B cell (primary cell): Measurements from ENCODE around the gene DNHD1. TPM values are rescaled to one million over a fixed set of nuclear protein-coding genes. Genes with fewer than 3 reads are reported as not detected.

Experiments
- ATAC-seq: fragments of 200-7000 bp; cut with Tn5 transposase; one replicate; pipeline ENCODE4 v1.10.0; 2021; ENCODE audit warnings: low read depth, mild to moderate bottlenecking, moderate number of reproducible peaks, moderate library complexity
- CTCF ChIA-PET: fragments of 350-600 bp; sonication (Branson Sonifier 250); formaldehyde crosslinking; loops from one replicate; lab custom pipeline; 2021; ENCODE audit warnings: antibody characterized with exemption, inconsistent platforms; lab: Charles Lee
- POLR2A ChIA-PET: fragments of 350-600 bp; sonication (Branson Sonifier 250); formaldehyde crosslinking; loops from one replicate; lab custom pipeline; 2021; ENCODE audit warnings: antibody characterized with exemption; lab: Charles Lee
- DNase-seq: peaks from one replicate; pipeline ENCODE4 v3.0.0; 2013
- H2AFZ ChIP-seq: 2 replicates; pipeline ENCODE4 v1.6.1; 2012; ENCODE audit warnings: mild to moderate bottlenecking, low read depth, low read length; ENCODE audit not compliant: insufficient read depth, poor library complexity, severe bottlenecking
- H3K27ac ChIP-seq, 2 donors: 1 replicate in 1 of 2; 2 replicates in 1 of 2; pipeline ENCODE4 v1.5.1; 2012 to 2013; ENCODE audit warnings: low read length in 2 of 2, mild to moderate bottlenecking in 2 of 2, moderate library complexity in 1 of 2
- H3K27me3 ChIP-seq, 4 experiments: fragments of 200-600 bp in 1 of 4; sonication (generic) in 1 of 4; replicated peaks in 1 of 4; 1 replicate in 2 of 4; 2 replicates in 2 of 4; pipeline versions ENCODE4 v1.6.1 to v1.7.0; 2013 to 2016; ENCODE audit warnings: low read length in 3 of 4, mild to moderate bottlenecking in 2 of 4, mixed read lengths in 1 of 4, moderate library complexity in 1 of 4; ENCODE audit not compliant: insufficient read depth in 4 of 4, control insufficient read depth in 3 of 4; ENCODE audit errors: control extremely low read depth in 1 of 4
- H3K36me3 ChIP-seq, 2 experiments: replicated peaks in 1 of 2; 1 replicate in 1 of 2; 2 replicates in 1 of 2; pipeline versions ENCODE4 v1.6.1 to v1.7.1; 2013; ENCODE audit warnings: low read length in 1 of 2; ENCODE audit not compliant: insufficient read depth in 2 of 2, control insufficient read depth in 1 of 2; ENCODE audit errors: control extremely low read depth in 1 of 2, extremely low read depth in 1 of 2
- H3K4me1 ChIP-seq, 2 donors: fragments of 200-600 bp in 1 of 2; sonication (generic) in 1 of 2; 1 replicate in 1 of 2; 2 replicates in 1 of 2; pipeline versions ENCODE4 v1.5.1 to v1.6.1; 2013 to 2017; ENCODE audit warnings: low read length in 2 of 2; ENCODE audit not compliant: control insufficient read depth in 2 of 2, insufficient read depth in 2 of 2
- H3K4me2 ChIP-seq: replicated peaks from 2 replicates; pipeline ENCODE3; 2012; ENCODE audit warnings: mild to moderate bottlenecking, low read depth, low read length; ENCODE audit not compliant: poor library complexity, severe bottlenecking
- H3K4me3 ChIP-seq, 5 experiments: fragments of 200-600 bp in 1 of 5; sonication (generic) in 1 of 5; 1 replicate in 3 of 5; 2 replicates in 2 of 5; pipeline versions ENCODE4 v1.5.1 to v1.7.0; 2011 to 2016; ENCODE audit warnings: low read length in 4 of 5, mild to moderate bottlenecking in 4 of 5, low read depth in 2 of 5, control low read depth in 1 of 5, moderate library complexity in 1 of 5; ENCODE audit not compliant: insufficient read depth in 1 of 5; ENCODE audit errors: control extremely low read depth in 1 of 5, extremely low read depth in 1 of 5
- H3K79me2 ChIP-seq: fragments of 200-600 bp; sonication (generic); one replicate; pipeline ENCODE4 v1.6.0; 2016; ENCODE audit warnings: low read length; ENCODE audit not compliant: control insufficient read depth, insufficient read depth
- H3K9ac ChIP-seq: fragments of 200-600 bp; sonication (generic); 2 replicates; pipeline ENCODE4 v1.6.1; 2017; ENCODE audit warnings: mild to moderate bottlenecking, low read length, moderate library complexity
- H3K9me3 ChIP-seq, 3 donors: one replicate each; pipeline versions ENCODE4 v1.6.1 to v1.7.1; 2013; ENCODE audit warnings: low read length in 2 of 3; ENCODE audit not compliant: control insufficient read depth in 2 of 3, insufficient read depth in 1 of 3; ENCODE audit errors: control extremely low read depth in 1 of 3
- H4K20me1 ChIP-seq: 2 replicates; pipeline ENCODE4 v1.6.0; 2012; ENCODE audit warnings: mild to moderate bottlenecking, low read length; ENCODE audit not compliant: insufficient read depth, control insufficient read depth, poor library complexity, severe bottlenecking
- H3K27ac Mint-ChIP-seq: one replicate; pipeline ENCODE4 v1.8.0; 2021; ENCODE audit warnings: mixed read lengths
- H3K27me3 Mint-ChIP-seq: one replicate; pipeline ENCODE4 v1.8.0; 2021; ENCODE audit warnings: mixed read lengths
- H3K4me1 Mint-ChIP-seq: one replicate; pipeline ENCODE4 v1.8.0; 2021; ENCODE audit warnings: mixed read lengths
- H3K4me3 Mint-ChIP-seq: one replicate; pipeline ENCODE4 v1.8.0; 2021; ENCODE audit warnings: mixed read lengths
- H3K9me3 Mint-ChIP-seq: one replicate; pipeline ENCODE4 v1.8.0; 2022; ENCODE audit warnings: mixed read lengths; ENCODE audit not compliant: insufficient read depth
- EZH2 ChIP-seq: IDR thresholded peaks from 2 replicates; pipeline ENCODE4 v1.6.1; 2012; ENCODE audit warnings: borderline replicate concordance, low read depth, mild to moderate bottlenecking, moderate library complexity, low read length; ENCODE audit not compliant: insufficient read depth, poor library complexity, severe bottlenecking
- WGBS: methylation state at CpG from one replicate; pipeline ENCODE4 v1.1.5; 2013; ENCODE audit warnings: missing lambda C conversion rate; ENCODE audit not compliant: insufficient coverage; 5-methylcytosine and 5-hydroxymethylcytosine counted together
- intact Hi-C: fragments of 100-400 bp; cut with micrococcal nuclease; formaldehyde crosslinking; loops from one replicate; pipeline ENCODE4 v1.10.0; 2022
- polyA plus RNA-seq: library from polyadenylated mRNA; depleted of rRNA; stranded (reverse); fragments of >200 nt; gene quantifications from 2 replicates; pipeline ENCODE4 v1.2.3, GENCODE V29; 2012
- total RNA-seq, 2 donors: library from RNA; stranded (reverse); fragments of 120-200 nt in 1 of 2; gene quantifications; 1 replicate in 1 of 2; 2 replicates in 1 of 2; pipeline versions ENCODE4 v1.2.3 to v1.2.4, GENCODE V29; 2013 to 2022
- TF ChIP-seq, protein P1 (sequence below): fragments of 200-600 bp; IDR thresholded peaks from one replicate; pipeline ENCODE4 v1.8.0; 2022; ENCODE audit warnings: antibody characterized with exemption, mild to moderate bottlenecking

Gene DNHD1
- total and polyA plus RNA-seq, 2 donors (not counting 1 experiment from before 2014, with no cell fraction given) = 53.9 to 58.2 TPM

DNA sequence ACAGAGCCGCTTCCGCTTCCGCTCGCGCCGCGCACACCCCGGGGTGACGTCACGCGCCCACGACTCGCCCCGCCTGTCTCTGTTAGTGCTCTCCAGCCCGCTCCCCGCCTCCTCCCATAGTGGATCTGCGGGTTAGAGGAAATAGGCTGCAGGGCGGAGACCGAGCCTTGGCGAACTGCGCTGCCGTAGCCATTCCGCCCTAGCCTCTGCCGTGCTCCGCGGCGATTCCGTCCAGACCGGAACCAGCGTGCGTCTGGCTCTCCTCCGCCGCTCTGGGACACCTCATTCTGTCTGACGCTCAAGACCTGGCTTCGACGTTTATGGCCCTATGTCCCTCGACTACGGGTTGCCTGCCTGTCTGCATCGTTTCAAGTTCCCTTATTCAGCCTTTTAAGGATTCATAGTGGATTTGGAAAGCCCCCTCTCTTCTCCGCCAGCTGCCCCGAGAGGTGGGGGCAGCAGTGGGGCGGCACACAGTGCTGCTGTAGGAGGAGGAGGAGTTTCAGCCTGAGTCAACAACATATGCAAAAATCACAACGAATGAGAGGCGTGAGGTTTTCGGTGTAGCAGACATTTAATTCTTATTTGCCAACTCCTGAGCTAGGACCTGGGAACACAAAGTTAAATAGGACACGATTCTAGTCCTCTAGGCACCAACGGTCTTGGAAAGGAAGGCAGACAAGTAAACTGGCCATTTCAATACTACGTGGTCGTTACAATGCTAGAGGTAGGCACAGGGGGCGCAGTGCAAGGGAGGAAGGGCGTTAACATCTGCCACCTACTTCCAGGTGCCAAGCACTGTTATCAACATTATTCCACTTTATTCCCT lies 115.3 kb downstream of the DNHD1 start, which contains the start of gene TAF10:
TAF10 (minus strand) TSS at position 4 of the 829 bp plus-strand sequence. CDS start 27 bp downstream, outside the sequence.
- Histone ChIP-seq H3K9me3 (no peaks in the 10 kb centered on the region), H3K27me3 (no peaks in the 10 kb centered on the region), H3K27ac (peak within 1 kb of the TSS; percentile 99 to 100), H3K79me2 (peaks cover 45% of the 10 kb centered on the region), H3K4me2 (peak within 1 kb of the TSS; percentile 71), H3K4me1 (peaks cover 23 to 32% of the 10 kb centered on the region in 2 donors), H3K4me3 (peak within 1 kb of the TSS; percentile 79 to 95 (median 85)), H4K20me1 (no peaks in the 10 kb centered on the region), H2AFZ (peak within 1 kb of the TSS; percentile 71), H3K9ac (peak within 1 kb of the TSS; percentile 98), H3K36me3 (peaks cover 2 to 75% of the 10 kb centered on the region in 2 experiments)
- CTCF ChIA-PET = interaction anchor here (0.6 to 4.7 kb wide), 10 partner anchors 8 to 98 kb away, joined by 3 to 33 read pairs (median 6); partner anchors contain the start of genes DCHS1 and MRPL17
- DNase-seq (peak; percentile 96), ATAC-seq (peak; percentile 80)
- H3K27me3 Mint-ChIP-seq = no peaks in the 10 kb centered on the region
- POLR2A ChIA-PET = interaction anchor here (0.6 to 2.1 kb wide), 13 partner anchors 8 to 378 kb away, joined by 3 to 19 read pairs (median 6); partner anchors contain the start of genes ARFIP2, FHIP1B, ILK and MRPL17
- no peaks in the 10 kb centered on the region for H3K9me3 Mint-ChIP-seq
- WGBS = 0% methylated on average over 41 of the region's 51 CpGs
- TF ChIP-seq, protein P1, sequence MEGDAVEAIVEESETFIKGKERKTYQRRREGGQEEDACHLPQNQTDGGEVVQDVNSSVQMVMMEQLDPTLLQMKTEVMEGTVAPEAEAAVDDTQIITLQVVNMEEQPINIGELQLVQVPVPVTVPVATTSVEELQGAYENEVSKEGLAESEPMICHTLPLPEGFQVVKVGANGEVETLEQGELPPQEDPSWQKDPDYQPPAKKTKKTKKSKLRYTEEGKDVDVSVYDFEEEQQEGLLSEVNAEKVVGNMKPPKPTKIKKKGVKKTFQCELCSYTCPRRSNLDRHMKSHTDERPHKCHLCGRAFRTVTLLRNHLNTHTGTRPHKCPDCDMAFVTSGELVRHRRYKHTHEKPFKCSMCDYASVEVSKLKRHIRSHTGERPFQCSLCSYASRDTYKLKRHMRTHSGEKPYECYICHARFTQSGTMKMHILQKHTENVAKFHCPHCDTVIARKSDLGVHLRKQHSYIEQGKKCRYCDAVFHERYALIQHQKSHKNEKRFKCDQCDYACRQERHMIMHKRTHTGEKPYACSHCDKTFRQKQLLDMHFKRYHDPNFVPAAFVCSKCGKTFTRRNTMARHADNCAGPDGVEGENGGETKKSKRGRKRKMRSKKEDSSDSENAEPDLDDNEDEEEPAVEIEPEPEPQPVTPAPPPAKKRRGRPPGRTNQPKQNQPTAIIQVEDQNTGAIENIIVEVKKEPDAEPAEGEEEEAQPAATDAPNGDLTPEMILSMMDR = peak; percentile 41
- no peak for TF ChIP-seq EZH2
- H3K27ac Mint-ChIP-seq = peak within 1 kb of the TSS; percentile 96
- intact Hi-C loops = loop anchor here (1.0 kb wide), 3 partner anchors 9 to 131 kb away; partner anchors contain the start of genes ARFIP2, ILK, MRPL17 and RRP8
- H3K4me1 Mint-ChIP-seq = peaks cover 37% of the 10 kb centered on the region
- H3K4me3 Mint-ChIP-seq = peak within 1 kb of the TSS; percentile 95
